ENCODE results near the gene NRSN2.

- TF ChIP-seq CTCF (IDR thresholded peaks at IDR 0.05): no peak
- no peak for TF ChIP-seq POLR2A (IDR thresholded peaks at IDR 0.05)
Observed at GRCh38 chr20:400128-400453, 53.2 kb downstream of the NRSN2 start.
